Neural crest cell (in vitro differentiated cells): ENCODE data around the gene TIMM10. TPM values are rescaled to one million over a fixed set of nuclear protein-coding genes. Genes with fewer than 3 reads are reported as not detected.

Experiments
- DNase-seq: peaks from one replicate; pipeline ENCODE4 v3.0.0; 2021; ENCODE audit warnings: low read depth, mixed read lengths, low spot score
- H3K27ac Mint-ChIP-seq: one replicate; pipeline ENCODE4 v1.8.0; 2021; ENCODE audit warnings: mild to moderate bottlenecking, mixed read lengths; ENCODE audit not compliant: unreplicated experiment
- H3K27me3 Mint-ChIP-seq: 2 replicates; pipeline ENCODE4 v1.8.0; 2021; ENCODE audit warnings: low read depth, mild to moderate bottlenecking, mixed read lengths
- H3K36me3 Mint-ChIP-seq: 2 replicates; pipeline ENCODE4 v1.8.0; 2021; ENCODE audit warnings: low read depth, mild to moderate bottlenecking, mixed read lengths
- H3K4me1 Mint-ChIP-seq: 2 replicates; pipeline ENCODE4 v1.8.0; 2021; ENCODE audit warnings: mixed read lengths
- H3K4me3 Mint-ChIP-seq: one replicate; pipeline ENCODE4 v1.8.0; 2021; ENCODE audit warnings: mild to moderate bottlenecking, mixed read lengths
- H3K9me3 Mint-ChIP-seq: 2 replicates; pipeline ENCODE4 v1.8.0; 2021; ENCODE audit warnings: mixed read lengths
- CTCF ChIP-seq: fragments of 200-600 bp; sonication (generic); conservative IDR thresholded peaks from 2 replicates; pipeline ENCODE4 v1.5.0; 2021; ENCODE audit warnings: antibody characterized with exemption, mild to moderate bottlenecking
- total RNA-seq: library from RNA; stranded (reverse); gene quantifications from 2 replicates; pipeline ENCODE4 v1.2.1, GENCODE V29; 2021

TIMM10 gene
- total RNA-seq, 1 donor from 2014 or later: 108 TPM

- Mint-ChIP-seq H3K27me3 (peaks cover 66% of the 10 kb centered on the region), H3K27ac (no peak within 1 kb of the TSS), H3K4me1 (peaks cover 12% of the 10 kb centered on the region), H3K36me3 (no peaks in the 10 kb centered on the region), H3K4me3 (peak within 1 kb of the TSS; percentile 94), H3K9me3 (no peaks in the 10 kb centered on the region)
- no peak for TF ChIP-seq CTCF
- DNase-seq: peak; percentile 33
These were observed 15.1 kb downstream of the TIMM10 start, which contains the start of gene SLC43A1 for GRCh38 chr11:57515332-57516060. SLC43A1 (minus strand) TSS chr11:57515702; CDS start chr11:57514111, 1,591 bp downstream.

GRCh38 chr11:57514538-57515331 is 15.8 kb downstream of the TIMM10 start:
- Mint-ChIP-seq H3K36me3 (no peaks in the 10 kb centered on the region), H3K9me3 (no peaks in the 10 kb centered on the region), H3K27me3 (peaks cover 66% of the 10 kb centered on the region), H3K27ac (no peak overlapping the region), H3K4me1 (peaks cover 12% of the 10 kb centered on the region), H3K4me3 (peak overlapping the region; percentile 92)
- TF ChIP-seq CTCF: no peak
- peak; percentile 15 for DNase-seq

GRCh38 chr11:57513911-57514537 is 16.5 kb downstream of the TIMM10 start:
- TF ChIP-seq CTCF: no peak
- H3K36me3 Mint-ChIP-seq: no peaks in the 10 kb centered on the region
- H3K9me3 Mint-ChIP-seq: no peaks in the 10 kb centered on the region
- H3K4me1 Mint-ChIP-seq: peaks cover 12% of the 10 kb centered on the region
- peaks cover 66% of the 10 kb centered on the region for H3K27me3 Mint-ChIP-seq
- no peak overlapping the region for H3K27ac Mint-ChIP-seq
- H3K4me3 Mint-ChIP-seq: peak overlapping the region; percentile 92
- DNase-seq: peak; percentile 21

- Mint-ChIP-seq H3K4me3 (peak overlapping the region; percentile 86), H3K9me3 (no peaks in the 10 kb centered on the region), H3K27ac (no peak overlapping the region), H3K4me1 (peaks cover 12% of the 10 kb centered on the region), H3K27me3 (peaks cover 62% of the 10 kb centered on the region), H3K36me3 (no peaks in the 10 kb centered on the region)
- TF ChIP-seq CTCF: no peak
- DNase-seq: no peak
These were observed 17.1 kb downstream of the TIMM10 start for GRCh38 chr11:57513452-57513795.

- peaks cover 60% of the 10 kb centered on the region for H3K27me3 Mint-ChIP-seq
- H3K27ac Mint-ChIP-seq: no peak overlapping the region
- peak overlapping the region; percentile 86 for H3K4me3 Mint-ChIP-seq
- no peak for TF ChIP-seq CTCF
- H3K36me3 Mint-ChIP-seq: no peaks in the 10 kb centered on the region
- DNase-seq: no peak
- H3K9me3 Mint-ChIP-seq: no peaks in the 10 kb centered on the region
- H3K4me1 Mint-ChIP-seq: peaks cover 12% of the 10 kb centered on the region
These were observed 17.7 kb downstream of the TIMM10 start for GRCh38 chr11:57512646-57513451.
